Measurements from ENCODE around the gene CPA2.

CPA2 gene

GRCh38 chr7:130276796-130277762 lies 10.4 kb downstream of the CPA2 start:
- DNase-seq (ENCODE audit: low read depth): peak; percentile 79
- H3K4me3 ChIP-seq (ENCODE audit: low read length): no peak overlapping the region
- no peak for TF ChIP-seq CTCF (conservative IDR thresholded peaks at IDR 0.05; ENCODE audit: low read length)

- TF ChIP-seq CTCF (conservative IDR thresholded peaks at IDR 0.05; ENCODE audit: low read length): peak; percentile 76
- no peak overlapping the region for H3K4me3 ChIP-seq (ENCODE audit: low read length)
- peak; percentile 75 for DNase-seq (ENCODE audit: low read depth)
Observed at GRCh38 chr7:130277763-130278643, 11.3 kb downstream of the CPA2 start.

- TF ChIP-seq CTCF (conservative IDR thresholded peaks at IDR 0.05; ENCODE audit: low read length): no peak
- no peak overlapping the region for H3K4me3 ChIP-seq (ENCODE audit: low read length)
- DNase-seq (ENCODE audit: low read depth): peak; percentile 82
Observed at GRCh38 chr7:130278860-130279259, 12.2 kb downstream of the CPA2 start.

GRCh38 chr7:130279286-130279685 lies 12.6 kb downstream of the CPA2 start:
- peak; percentile 16 for DNase-seq (ENCODE audit: low read depth)
- H3K4me3 ChIP-seq (ENCODE audit: low read length): no peak overlapping the region
- no peak for TF ChIP-seq CTCF (conservative IDR thresholded peaks at IDR 0.05; ENCODE audit: low read length)

GRCh38 chr7:130279906-130280305 lies 13.2 kb downstream of the CPA2 start:
- no peak for DNase-seq (ENCODE audit: low read depth)
- TF ChIP-seq CTCF (conservative IDR thresholded peaks at IDR 0.05; ENCODE audit: low read length): no peak
- no peak overlapping the region for H3K4me3 ChIP-seq (ENCODE audit: low read length)

- H3K4me3 ChIP-seq (ENCODE audit: low read length): no peak overlapping the region
- TF ChIP-seq CTCF (conservative IDR thresholded peaks at IDR 0.05; ENCODE audit: low read length): no peak
- DNase-seq (ENCODE audit: low read depth): peak; percentile 78
Observed at GRCh38 chr7:130281260-130281659, 14.6 kb downstream of the CPA2 start.

Data from AG10803 (cell line).